SKM-1 (cell line): ENCODE measurements around the gene C1RL.

ENCODE experiments used
- DNase-seq: peaks from one replicate; lab custom pipeline; 2025; ENCODE audit not compliant: unreplicated experiment; lab: John Stamatoyannopoulos, UW

C1RL gene

GRCh38 chr12:7092986-7093460 lies 16.0 kb downstream of the C1RL start:
- no peak for DNase-seq

DNA sequence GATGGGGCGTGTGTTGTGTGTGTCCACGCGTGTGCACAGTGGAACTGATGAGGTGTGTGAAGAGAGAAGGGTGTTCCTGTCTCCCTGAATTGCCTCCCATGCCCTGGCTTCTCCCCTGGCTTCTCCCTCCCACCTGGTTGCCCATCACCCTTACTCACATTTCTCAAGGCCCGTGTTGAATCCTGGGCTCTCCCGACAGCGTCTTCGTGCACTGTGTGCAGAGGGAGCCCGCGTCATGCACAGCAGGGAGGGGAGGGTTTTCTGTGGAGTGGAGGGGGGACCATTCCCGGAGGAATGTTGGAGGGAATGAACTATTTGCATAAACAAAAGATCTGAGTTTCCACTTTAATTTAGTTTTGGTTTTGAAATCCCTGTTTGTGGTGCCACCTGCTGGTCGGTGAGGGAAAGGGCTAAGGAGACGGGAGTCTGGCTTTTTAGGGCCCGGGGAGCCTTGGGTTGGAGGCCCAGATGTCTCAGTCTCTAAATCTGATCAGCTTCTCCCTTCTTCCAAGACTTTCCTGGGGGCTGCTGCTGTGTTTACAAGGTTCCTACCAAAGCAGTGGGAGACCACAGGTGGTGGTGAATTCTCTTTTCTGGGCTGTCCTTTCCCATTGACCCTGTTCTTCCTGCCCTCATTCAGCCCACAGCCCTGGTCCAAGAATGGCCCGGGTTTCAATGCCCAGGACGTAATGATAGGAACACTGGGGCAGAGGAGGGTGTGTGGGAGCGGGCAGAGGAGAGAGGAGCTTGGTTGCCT lies 16.6 kb downstream of the C1RL start, which contains the start of gene C1R:
Gene C1R, minus strand, starts transcription at position 217 of the 757 bp plus-strand sequence. Its CDS starts 57 bp downstream, at position 160.
- DNase-seq = no peak

- no peak for DNase-seq
These were observed 17.3 kb downstream of the C1RL start for GRCh38 chr12:7091660-7092228.

DNA sequence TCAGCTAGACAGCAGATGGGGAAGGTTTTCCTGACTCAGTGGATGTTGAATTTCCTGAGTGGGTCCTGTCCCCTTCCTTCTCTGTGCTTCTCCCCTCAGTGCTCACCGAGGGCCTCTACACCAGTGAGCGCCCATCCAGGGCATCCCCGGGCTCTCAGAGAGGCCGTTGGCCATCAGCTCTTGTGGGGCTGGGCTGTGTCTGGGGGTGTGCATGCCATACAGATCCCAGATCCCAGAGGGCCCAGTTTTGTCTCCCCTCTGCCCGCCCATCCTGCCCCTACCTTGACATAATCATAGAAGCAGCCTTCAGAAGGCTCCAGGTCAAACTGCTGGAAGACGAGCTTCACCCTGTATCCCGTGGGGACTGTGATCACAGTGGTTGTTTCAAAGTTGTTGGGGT lies 17.8 kb downstream of the C1RL start:
- no peak for DNase-seq

DNA sequence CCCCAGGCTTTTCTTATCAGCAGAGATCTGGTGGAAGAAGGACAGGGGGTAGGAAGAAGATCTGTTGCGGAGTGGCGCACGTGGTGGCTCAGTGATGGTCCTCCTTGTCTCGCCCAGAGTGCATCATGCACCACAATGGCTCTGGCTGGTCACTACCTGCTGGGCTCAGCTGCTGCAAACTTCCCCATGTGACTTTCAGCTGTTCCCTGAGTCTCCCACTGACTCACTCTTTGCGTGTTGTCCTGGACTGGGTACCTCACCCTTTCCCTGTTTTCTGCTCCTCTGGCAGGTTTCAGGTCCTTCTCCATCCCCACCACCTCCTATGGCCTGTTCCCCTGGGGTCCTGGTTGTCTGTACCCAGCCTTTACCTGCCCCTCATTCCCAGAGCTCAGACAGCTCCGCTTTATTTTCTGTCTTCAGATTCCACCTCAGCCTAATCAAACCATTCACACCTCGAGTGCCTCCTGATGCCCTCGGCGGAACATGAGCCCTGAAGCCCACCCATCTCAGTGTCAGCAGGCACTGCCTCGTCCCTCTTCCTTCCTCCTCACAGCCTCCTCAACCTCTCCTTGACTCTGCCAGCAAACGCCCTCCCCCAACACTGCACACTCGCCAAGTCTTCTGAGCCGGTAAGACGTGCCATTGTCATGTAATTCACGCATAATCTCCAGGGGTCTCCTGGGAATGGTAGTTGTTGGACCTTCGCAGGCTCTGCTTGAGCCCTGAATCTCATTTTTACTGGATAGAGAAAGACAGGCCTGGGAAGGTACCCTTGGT lies 18.6 kb downstream of the C1RL start:
- no peak for DNase-seq

DNA sequence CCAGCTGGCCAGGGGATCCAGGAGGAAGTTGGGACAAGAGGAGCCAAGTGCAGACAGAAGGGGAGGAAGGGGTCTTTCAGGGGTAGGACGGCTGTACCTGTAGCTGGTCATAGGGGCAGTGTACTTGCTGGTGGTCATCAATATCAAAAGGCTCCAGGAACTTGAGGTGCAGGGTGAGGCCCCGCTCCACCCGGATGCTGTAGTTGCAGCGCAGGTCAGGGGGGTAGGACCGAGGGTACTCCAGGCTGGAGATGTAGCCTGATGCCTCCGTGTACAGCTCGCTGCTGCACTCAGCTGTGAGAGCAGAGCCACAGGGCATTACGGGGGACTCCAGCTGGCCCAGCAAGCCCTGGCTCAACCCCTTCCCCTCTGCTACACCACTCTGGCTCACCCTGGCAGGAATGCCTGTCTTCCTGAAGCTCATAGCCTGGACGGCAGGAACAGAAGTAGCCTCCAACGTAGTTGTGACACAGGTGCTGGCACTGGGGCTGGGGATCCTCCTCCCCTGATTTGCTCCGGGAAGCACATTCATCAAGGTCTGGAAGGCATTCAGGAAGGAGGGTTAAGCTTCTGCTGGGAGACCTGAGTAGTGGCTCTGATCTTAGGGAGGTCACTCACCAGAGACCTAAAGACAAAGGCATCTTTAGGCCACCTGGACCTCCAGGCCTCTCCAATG lies 19.7 kb downstream of the C1RL start:
- no peak for DNase-seq

GRCh38 chr12:7083125-7083524 lies 25.9 kb downstream of the C1RL start:
- DNase-seq = no peak

- DNase-seq = no peak
These were observed 28.0 kb downstream of the C1RL start for GRCh38 chr12:7081037-7081436.

DNA sequence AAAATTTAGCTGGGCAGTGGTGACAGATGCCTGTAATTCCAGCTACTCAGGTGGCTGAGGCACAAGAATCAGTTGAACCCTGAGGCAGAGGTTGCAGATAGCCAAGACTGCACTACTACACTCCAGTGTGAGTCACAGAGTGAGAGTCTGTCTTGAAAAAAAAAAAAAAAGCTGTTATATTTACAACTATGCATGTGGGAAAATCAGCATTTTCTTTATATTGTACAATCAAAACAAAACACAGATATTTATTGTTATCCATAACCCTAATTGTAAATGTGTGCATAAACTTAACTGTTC lies 29.2 kb downstream of the C1RL start:
- DNase-seq = no peak

- DNase-seq = no peak
These were observed 30.9 kb downstream of the C1RL start for GRCh38 chr12:7078163-7078562.

DNA sequence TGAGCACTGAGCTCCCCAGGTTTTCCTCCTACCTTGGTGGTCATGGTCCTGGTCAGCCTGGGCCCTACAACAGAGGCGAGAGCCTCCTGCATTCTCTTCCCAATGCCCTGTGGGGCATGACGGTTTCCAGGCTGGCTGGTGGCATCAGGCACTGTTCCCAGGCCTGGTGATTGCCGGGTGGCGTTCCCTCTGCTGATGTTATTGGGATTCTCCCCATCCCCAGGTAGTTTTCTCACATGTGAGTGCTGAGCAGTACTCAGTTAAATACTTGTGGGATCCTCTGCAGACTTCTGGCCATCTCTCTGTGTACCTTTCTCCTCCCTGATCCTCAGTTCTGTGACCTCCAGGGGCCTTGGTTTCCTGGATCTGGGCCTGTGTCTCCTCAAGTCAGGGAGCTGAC lies 32.5 kb downstream of the C1RL start:
- DNase-seq = no peak

DNA sequence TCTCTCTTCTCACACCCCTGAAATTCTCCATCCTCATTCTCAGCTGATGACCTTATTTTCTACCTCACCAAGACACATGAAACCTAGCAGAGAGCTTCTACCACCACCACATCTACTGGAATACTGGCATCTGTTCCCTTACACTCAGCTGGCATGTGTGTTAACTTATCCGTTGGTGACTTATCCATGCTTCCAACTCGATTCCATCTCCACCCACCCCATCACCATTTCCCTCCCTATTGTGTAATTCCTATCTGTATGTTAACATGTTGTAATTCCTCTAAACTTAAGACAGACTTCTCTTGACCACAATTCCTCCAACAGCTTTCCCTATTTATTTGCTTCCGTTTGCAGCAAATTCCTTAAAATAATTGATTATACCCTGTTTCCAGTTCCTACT lies 33.1 kb downstream of the C1RL start:
- no peak for DNase-seq

DNA sequence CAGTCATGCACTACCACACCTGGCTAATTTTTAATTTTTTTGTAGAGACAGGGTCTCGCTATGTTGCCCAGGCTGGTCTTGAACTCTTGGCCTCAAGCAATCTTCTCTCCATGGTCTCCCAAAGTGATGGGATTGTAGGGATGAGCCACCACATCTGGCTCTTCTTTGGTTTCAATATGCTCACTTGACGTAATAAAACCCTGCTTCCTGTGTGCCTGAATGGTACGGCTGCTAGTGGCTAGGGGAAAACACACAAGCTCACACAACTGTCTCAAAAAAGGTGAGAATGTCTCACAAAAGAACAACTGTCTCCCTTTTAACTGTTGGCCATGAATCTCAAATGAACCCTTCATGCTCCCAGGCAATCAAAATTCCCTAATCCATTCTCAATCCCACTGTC lies 33.5 kb downstream of the C1RL start:
- no peak for DNase-seq

- DNase-seq = no peak
These were observed 35.1 kb downstream of the C1RL start for GRCh38 chr12:7073946-7074345.

- no peak for DNase-seq
These were observed 36.5 kb downstream of the C1RL start for GRCh38 chr12:7072554-7072953.

DNA sequence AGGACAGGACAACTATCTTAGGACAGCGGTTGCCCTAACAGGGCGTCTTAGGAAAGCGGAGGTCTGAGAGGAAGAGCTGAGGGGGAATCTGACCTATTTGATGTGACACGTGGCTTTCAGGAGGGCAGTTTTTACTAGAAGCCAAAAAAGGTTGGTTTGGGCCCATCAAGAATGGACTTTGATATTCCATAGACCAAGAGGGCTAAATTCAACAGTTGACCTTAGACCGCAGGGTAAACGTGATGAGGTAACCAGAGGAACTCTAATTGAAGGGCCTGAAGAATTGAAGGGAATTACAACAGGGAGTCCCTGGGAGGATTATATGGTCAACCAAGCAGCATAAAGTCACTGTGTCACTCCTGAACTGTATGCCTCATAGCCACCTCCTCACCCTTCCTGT lies 37.0 kb downstream of the C1RL start:
- no peak for DNase-seq

DNA sequence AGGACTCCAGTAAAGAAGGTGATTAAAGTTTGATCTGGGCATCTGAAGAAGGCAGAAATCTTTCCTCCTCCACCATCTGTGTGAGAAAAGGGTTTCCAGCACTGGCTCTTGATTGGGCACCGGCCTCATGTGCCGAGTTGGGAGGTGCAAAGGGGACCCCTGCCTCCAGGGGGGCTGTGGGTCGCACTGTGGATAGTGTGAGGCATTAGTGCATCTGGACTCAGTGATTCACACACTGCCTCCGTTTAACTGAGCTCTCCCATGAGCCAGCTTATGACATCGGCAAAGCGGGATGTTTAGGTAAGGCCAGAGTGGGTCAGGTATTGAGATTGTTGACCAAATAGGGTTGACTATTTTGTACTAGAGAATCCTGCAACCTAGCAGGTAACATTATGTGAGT lies 39.6 kb downstream of the C1RL start:
- no peak for DNase-seq

DNA sequence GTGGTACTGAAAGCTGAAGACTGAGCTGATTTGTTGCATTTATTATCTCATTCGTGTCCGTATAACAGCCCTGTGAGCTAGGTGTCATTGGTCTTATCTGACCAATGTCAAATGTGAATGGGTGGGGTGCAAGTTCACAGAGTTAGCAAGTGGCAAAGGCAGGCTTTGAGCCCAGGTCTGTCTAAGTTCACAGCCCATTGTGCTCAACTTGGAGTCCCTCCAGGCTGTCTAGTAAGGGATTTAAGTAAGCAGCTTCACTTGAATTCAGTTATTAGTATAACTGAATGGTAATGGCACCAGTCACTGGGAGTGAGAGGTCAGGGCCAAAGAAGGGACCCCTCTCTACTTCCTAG lies 40.0 kb downstream of the C1RL start:
- no peak for DNase-seq

DNA sequence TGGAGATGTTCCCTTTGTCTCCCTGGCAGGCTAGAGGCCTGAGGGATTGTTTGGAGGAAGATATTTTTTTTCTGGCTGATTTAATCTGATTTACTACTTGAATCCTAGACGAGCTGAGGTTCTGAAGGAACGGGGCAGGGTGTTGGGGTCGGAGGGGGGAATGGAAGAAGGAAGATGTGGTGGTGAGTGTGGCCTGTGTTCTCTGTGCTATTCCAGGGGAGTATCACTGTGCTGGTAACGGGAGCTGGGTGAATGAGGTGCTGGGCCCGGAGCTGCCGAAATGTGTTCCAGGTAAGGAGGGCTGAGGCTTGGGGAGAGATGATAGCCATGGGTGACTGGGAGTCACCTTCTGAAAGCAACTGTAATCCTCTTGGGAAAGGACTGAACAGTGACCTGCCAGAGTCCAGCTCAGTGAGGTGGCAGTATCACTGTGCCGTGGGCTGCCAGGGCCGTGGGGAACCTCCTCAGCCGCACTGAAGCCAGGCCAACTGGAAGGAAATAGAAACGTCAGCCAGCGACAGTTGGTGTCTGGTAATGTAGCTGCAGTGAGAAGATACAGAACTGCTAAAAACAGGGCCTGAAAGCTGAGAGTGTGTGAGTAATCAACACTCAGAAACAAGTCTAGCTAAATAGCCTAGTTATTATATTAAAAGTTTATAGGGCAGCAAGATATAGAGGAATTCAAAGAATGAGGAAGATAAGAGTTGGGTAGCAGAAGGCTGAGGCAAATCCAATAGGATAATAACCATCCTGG lies 40.6 kb downstream of the C1RL start:
- DNase-seq = no peak

GRCh38 chr12:7067096-7067495 lies 41.9 kb downstream of the C1RL start:
- DNase-seq = no peak

- no peak for DNase-seq
These were observed 42.4 kb downstream of the C1RL start for GRCh38 chr12:7066596-7066995.
